H4 (cell line): Measurements from ENCODE around the gene NUP210L. TPM values are rescaled to one million over a fixed set of nuclear protein-coding genes. Genes with fewer than 3 reads are reported as not detected.
"Not testable (repeated sequence)": the region's sequence is repeated elsewhere in the genome, so short reads cannot be mapped to it uniquely, and the experiment has no call there.

Source experiments
- DNase-seq: peaks from one replicate; pipeline ENCODE4 v3.0.0-alpha.2; 2015; ENCODE audit warnings: low spot score
- total RNA-seq: library from RNA; depleted of rRNA; stranded (reverse); fragments of >200 nt; shearing (Covaris generic); gene quantifications from 2 replicates; pipeline ENCODE4 v1.2.3, GENCODE V29; 2014

NUP210L gene
- total RNA-seq, 1 experiment from 2014 or later: 0.02 TPM

- no peak for DNase-seq
Measured at GRCh38 chr1:153991806-153992205, 163.1 kb downstream of the NUP210L start.

GRCh38 chr1:153991151-153991630 is 163.7 kb downstream of the NUP210L start:
- no peak for DNase-seq

GRCh38 chr1:153990468-153991150 is 164.3 kb downstream of the NUP210L start, which contains the start of gene RPS27:
Gene RPS27 (plus strand): TSS chr1:153990762. CDS start chr1:153990797, 35 bp downstream.
- peak; percentile 98 for DNase-seq

- no peak for DNase-seq
Measured at GRCh38 chr1:153987621-153988020, 167.3 kb downstream of the NUP210L start.

GRCh38 chr1:153985941-153986761 is 168.7 kb downstream of the NUP210L start, which contains the start of gene RAB13:
Gene RAB13 (minus strand): TSS chr1:153986339. CDS start chr1:153986236, 103 bp downstream.
- peak; percentile 75 for DNase-seq

GRCh38 chr1:153985341-153985912 is 169.4 kb downstream of the NUP210L start:
- DNase-seq: no peak

GRCh38 chr1:153984123-153984894 is 170.6 kb downstream of the NUP210L start:
- DNase-seq: no peak

- not testable (repeated sequence) for DNase-seq
Measured at GRCh38 chr1:153981735-153982134, 173.1 kb downstream of the NUP210L start.

GRCh38 chr1:153979091-153979490 is 175.8 kb downstream of the NUP210L start:
- not testable (repeated sequence) for DNase-seq

- DNase-seq: no peak
Measured at GRCh38 chr1:153978274-153978909, 176.5 kb downstream of the NUP210L start.

GRCh38 chr1:153977250-153978240 is 177.3 kb downstream of the NUP210L start, which contains the start of gene JTB:
Gene JTB (minus strand): TSS chr1:153977674. CDS start chr1:153977252, 422 bp downstream.
- DNase-seq: peak; percentile 74

- no peak for DNase-seq
Measured at GRCh38 chr1:153976819-153977249, 178.0 kb downstream of the NUP210L start.

- DNase-seq: no peak
Measured at GRCh38 chr1:153973525-153973924, 181.3 kb downstream of the NUP210L start.

GRCh38 chr1:153973071-153973470 is 181.8 kb downstream of the NUP210L start:
- DNase-seq: no peak

- DNase-seq: no peak
Measured at GRCh38 chr1:153970346-153970745, 184.5 kb downstream of the NUP210L start.

- DNase-seq: no peak
Measured at GRCh38 chr1:153968972-153969371, 185.9 kb downstream of the NUP210L start.

- DNase-seq: no peak
Measured at GRCh38 chr1:153968408-153968807, 186.5 kb downstream of the NUP210L start.

GRCh38 chr1:153968000-153968363 is 186.9 kb downstream of the NUP210L start:
- no peak for DNase-seq
